GM18907 (cell line): Measurements from ENCODE around the gene SFTPA1.
"Not testable (repeated sequence)": the region's sequence is repeated elsewhere in the genome, so short reads cannot be mapped to it uniquely, and the experiment has no call there.

Experiments used
- ATAC-seq: cut with Tn5 transposase; IDR thresholded peaks from one replicate; pipeline ENCODE4 v1.9.1; 2021; ENCODE audit warnings: mild to moderate bottlenecking, moderate library complexity; ENCODE audit not compliant: unreplicated experiment

SFTPA1 gene

GRCh38 chr10:79610601-79611191 is at the start of gene SFTPA1:
SFTPA1 (plus strand) TSS chr10:79610939; CDS start chr10:79611826, 887 bp downstream.
- no peak for ATAC-seq

GRCh38 chr10:79561257-79561656 is 49.5 kb upstream of the SFTPA1 start:
- ATAC-seq = peak; percentile 50

GRCh38 chr10:79562135-79562756 is 48.5 kb upstream of the SFTPA1 start:
- peak; percentile 81 for ATAC-seq

- no peak for ATAC-seq
Measured at GRCh38 chr10:79563426-79563825, 47.3 kb upstream of the SFTPA1 start.

- ATAC-seq = not testable (repeated sequence)
Measured at GRCh38 chr10:79570624-79571023, 40.1 kb upstream of the SFTPA1 start.

GRCh38 chr10:79579361-79579760 is 31.4 kb upstream of the SFTPA1 start:
- ATAC-seq = no peak

- no peak for ATAC-seq
Measured at GRCh38 chr10:79581044-79581443, 29.7 kb upstream of the SFTPA1 start.

- ATAC-seq = no peak
Measured at GRCh38 chr10:79582096-79582495, 28.6 kb upstream of the SFTPA1 start.

- ATAC-seq = not testable (repeated sequence)
Measured at GRCh38 chr10:79582954-79583353, 27.8 kb upstream of the SFTPA1 start.

- ATAC-seq = no peak
Measured at GRCh38 chr10:79583488-79584024, 27.2 kb upstream of the SFTPA1 start.

- no peak for ATAC-seq
Measured at GRCh38 chr10:79585870-79586527, 24.7 kb upstream of the SFTPA1 start.

GRCh38 chr10:79586933-79587332 is 23.8 kb upstream of the SFTPA1 start:
- ATAC-seq = no peak

GRCh38 chr10:79588800-79589199 is 21.9 kb upstream of the SFTPA1 start:
- no peak for ATAC-seq

GRCh38 chr10:79593377-79593776 is 17.4 kb upstream of the SFTPA1 start:
- ATAC-seq = no peak

- not testable (repeated sequence) for ATAC-seq
Measured at GRCh38 chr10:79594565-79594964, 16.2 kb upstream of the SFTPA1 start.

GRCh38 chr10:79595510-79595909 is 15.2 kb upstream of the SFTPA1 start:
- no peak for ATAC-seq

GRCh38 chr10:79599644-79600043 is 11.1 kb upstream of the SFTPA1 start:
- not testable (repeated sequence) for ATAC-seq

GRCh38 chr10:79601939-79602338 is 8.8 kb upstream of the SFTPA1 start:
- ATAC-seq = no peak

- ATAC-seq = no peak
Measured at GRCh38 chr10:79602953-79603352, 7.8 kb upstream of the SFTPA1 start.

- no peak for ATAC-seq
Measured at GRCh38 chr10:79604294-79604693, 6.4 kb upstream of the SFTPA1 start.

- no peak for ATAC-seq
Measured at GRCh38 chr10:79605308-79605707, 5.4 kb upstream of the SFTPA1 start.
